Measurements from ENCODE around the gene PLEKHN1.

DNA sequence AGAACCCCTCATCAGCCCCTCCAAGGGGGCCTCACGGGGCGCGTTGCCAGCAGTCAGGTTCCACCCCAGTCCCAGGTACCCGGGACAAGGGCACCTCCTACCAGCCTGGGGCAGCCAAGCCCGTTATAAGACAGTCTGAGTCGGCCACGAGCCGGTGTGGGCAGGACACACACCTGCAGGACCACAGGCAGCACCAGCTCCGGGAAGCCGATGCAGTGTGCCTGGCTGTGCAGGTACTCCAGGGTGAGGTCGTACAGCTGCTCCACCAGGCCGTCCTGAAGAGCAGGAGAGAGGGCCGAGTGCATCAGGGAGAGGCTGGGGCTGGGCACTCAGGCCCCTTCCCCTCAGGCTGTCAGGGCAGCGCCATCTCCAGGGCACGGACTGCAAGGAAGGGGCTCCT is 18.3 kb upstream of the PLEKHN1 start:
- TF ChIP-seq, protein P1, sequence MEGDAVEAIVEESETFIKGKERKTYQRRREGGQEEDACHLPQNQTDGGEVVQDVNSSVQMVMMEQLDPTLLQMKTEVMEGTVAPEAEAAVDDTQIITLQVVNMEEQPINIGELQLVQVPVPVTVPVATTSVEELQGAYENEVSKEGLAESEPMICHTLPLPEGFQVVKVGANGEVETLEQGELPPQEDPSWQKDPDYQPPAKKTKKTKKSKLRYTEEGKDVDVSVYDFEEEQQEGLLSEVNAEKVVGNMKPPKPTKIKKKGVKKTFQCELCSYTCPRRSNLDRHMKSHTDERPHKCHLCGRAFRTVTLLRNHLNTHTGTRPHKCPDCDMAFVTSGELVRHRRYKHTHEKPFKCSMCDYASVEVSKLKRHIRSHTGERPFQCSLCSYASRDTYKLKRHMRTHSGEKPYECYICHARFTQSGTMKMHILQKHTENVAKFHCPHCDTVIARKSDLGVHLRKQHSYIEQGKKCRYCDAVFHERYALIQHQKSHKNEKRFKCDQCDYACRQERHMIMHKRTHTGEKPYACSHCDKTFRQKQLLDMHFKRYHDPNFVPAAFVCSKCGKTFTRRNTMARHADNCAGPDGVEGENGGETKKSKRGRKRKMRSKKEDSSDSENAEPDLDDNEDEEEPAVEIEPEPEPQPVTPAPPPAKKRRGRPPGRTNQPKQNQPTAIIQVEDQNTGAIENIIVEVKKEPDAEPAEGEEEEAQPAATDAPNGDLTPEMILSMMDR (IDR thresholded peaks at IDR 0.05; ENCODE audit: poor library complexity), result no peak
- TF ChIP-seq EZH2 (IDR thresholded peaks at IDR 0.05; ENCODE audit: borderline replicate concordance), result no peak

Measured in hepatocyte (in vitro differentiated cells).